Esophagus muscularis mucosa (tissue), 4 donors: Measurements from ENCODE around the gene NTSR2. TPM values are rescaled to one million over a fixed set of nuclear protein-coding genes. Genes with fewer than 3 reads are reported as not detected.

ENCODE experiments used
- DNase-seq: peaks from one replicate; pipeline ENCODE4 v3.0.0-alpha.2; 2017; ENCODE audit errors: extremely low spot score
- H3K27ac ChIP-seq, 4 donors: fragments of 200-600 bp; sonication (generic); replicated peaks in 1 of 4; 1 replicate in 3 of 4; 2 replicates in 1 of 4; pipeline ENCODE4 v1.5.1; 2016 to 2019; ENCODE audit warnings: mild to moderate bottlenecking in 1 of 4
- H3K27me3 ChIP-seq, 4 donors: fragments of 200-600 bp; sonication (generic); one replicate each; pipeline versions ENCODE4 v1.5.1 to v1.6.0; 2016 to 2019
- H3K36me3 ChIP-seq, 4 donors: fragments of 200-600 bp; sonication (generic); one replicate each; pipeline ENCODE4 v1.5.1; 2016 to 2019
- H3K4me1 ChIP-seq, 4 donors: fragments of 200-600 bp; sonication (generic); one replicate each; pipeline ENCODE4 v1.5.1; 2016 to 2019
- H3K4me3 ChIP-seq, 4 donors: fragments of 200-600 bp; sonication (generic); 1 replicate in 2 of 4; 2 replicates in 2 of 4; pipeline ENCODE4 v1.5.1; 2016 to 2019; ENCODE audit warnings: mild to moderate bottlenecking in 4 of 4, moderate library complexity in 1 of 4
- H3K9me3 ChIP-seq, 4 donors: fragments of 200-600 bp; sonication (generic); 1 replicate in 3 of 4; 2 replicates in 1 of 4; pipeline ENCODE4 v1.5.1; 2016 to 2019
- EP300 ChIP-seq: sonication (generic); formaldehyde crosslinking; IDR thresholded peaks from one replicate; pipeline ENCODE4 v1.6.1; 2017; ENCODE audit warnings: antibody characterized with exemption
- POLR2A ChIP-seq: fragments of 450-650 bp; IDR thresholded peaks from one replicate; pipeline ENCODE4 v1.6.1; 2017; ENCODE audit warnings: antibody characterized with exemption, moderate library complexity, mild to moderate bottlenecking, low read depth
- POLR2AphosphoS5 ChIP-seq, 2 donors: sonication (generic); formaldehyde crosslinking; IDR thresholded peaks; one replicate each; pipeline ENCODE4 v1.6.1; 2017; ENCODE audit warnings: antibody characterized with exemption in 2 of 2
- WGBS: methylation state at CpG from one replicate; pipeline ENCODE4 v1.1.5; 2018; 5-methylcytosine and 5-hydroxymethylcytosine counted together
- intact Hi-C: fragments of 100-400 bp; cut with DNase I; formaldehyde crosslinking; loops from one replicate; pipeline ENCODE4 v1.15.1; 2023
- total RNA-seq, 4 donors: library from RNA; depleted of rRNA; stranded (reverse); fragments of >200 nt; gene quantifications; one replicate each; pipeline versions ENCODE4 v1.1.0 to v1.2.1, GENCODE V29; 2016
- TF ChIP-seq, protein P1 (sequence below), 3 experiments: fragments of 200-600 bp in 2 of 3; fragments of 450-650 bp in 1 of 3; sonication (generic) in 2 of 3; IDR thresholded peaks; one replicate each; pipeline ENCODE4 v1.5.1; 2017 to 2019; ENCODE audit warnings: antibody characterized with exemption in 3 of 3, mild to moderate bottlenecking in 2 of 3, moderate library complexity in 1 of 3

Gene NTSR2
- total RNA-seq, 4 donors from 2014 or later = not detected

DNA sequence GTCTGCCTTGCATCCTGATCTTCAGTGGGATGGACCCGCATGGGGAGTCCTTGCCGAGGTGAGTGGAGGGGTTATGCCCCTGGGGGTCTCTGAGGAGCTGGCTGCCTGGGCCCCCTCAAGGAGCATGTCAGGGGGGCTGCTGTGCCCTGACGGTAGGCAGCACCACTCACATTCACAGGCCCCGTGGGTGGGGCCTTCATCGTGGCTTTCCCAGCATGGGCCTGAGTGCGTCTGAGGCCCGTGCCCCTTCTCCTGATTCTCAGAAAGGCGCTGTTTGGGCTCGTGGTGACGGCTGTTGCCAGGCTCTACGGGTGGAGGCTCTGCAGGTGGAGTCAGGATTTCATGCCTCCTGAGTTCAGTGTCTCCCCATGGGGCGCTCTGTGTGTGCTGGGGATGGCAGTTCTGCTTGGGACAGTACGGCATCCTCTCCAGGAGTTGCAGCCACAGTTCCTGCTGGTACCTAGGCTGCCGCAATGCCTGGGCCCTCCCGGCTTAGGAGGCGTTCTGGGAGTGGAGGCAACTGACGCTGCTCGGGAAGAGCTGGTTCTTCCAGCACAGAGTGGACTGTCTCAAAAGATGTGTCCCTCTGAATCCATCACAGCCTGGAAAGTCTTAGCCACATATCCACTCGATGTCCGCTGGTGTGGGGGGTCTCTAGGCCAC, 57.3 kb downstream of the NTSR2 start:
- no peaks in the 10 kb centered on the region for H3K4me1 ChIP-seq
- no peak overlapping the region for H3K4me3 ChIP-seq
- DNase-seq = no peak
- H3K36me3 ChIP-seq = peaks cover 0 to 39% (median 19%) of the 10 kb centered on the region in 4 donors
- no peaks in the 10 kb centered on the region for H3K9me3 ChIP-seq
- 89% methylated on average over 12 of the region's 20 CpGs for WGBS
- H3K27me3 ChIP-seq = no peaks in the 10 kb centered on the region
- TF ChIP-seq POLR2A (no peak), EP300 (no peak), POLR2AphosphoS5 (IDR thresholded peaks at IDR 0.05) (no peak)
- TF ChIP-seq, protein P1, sequence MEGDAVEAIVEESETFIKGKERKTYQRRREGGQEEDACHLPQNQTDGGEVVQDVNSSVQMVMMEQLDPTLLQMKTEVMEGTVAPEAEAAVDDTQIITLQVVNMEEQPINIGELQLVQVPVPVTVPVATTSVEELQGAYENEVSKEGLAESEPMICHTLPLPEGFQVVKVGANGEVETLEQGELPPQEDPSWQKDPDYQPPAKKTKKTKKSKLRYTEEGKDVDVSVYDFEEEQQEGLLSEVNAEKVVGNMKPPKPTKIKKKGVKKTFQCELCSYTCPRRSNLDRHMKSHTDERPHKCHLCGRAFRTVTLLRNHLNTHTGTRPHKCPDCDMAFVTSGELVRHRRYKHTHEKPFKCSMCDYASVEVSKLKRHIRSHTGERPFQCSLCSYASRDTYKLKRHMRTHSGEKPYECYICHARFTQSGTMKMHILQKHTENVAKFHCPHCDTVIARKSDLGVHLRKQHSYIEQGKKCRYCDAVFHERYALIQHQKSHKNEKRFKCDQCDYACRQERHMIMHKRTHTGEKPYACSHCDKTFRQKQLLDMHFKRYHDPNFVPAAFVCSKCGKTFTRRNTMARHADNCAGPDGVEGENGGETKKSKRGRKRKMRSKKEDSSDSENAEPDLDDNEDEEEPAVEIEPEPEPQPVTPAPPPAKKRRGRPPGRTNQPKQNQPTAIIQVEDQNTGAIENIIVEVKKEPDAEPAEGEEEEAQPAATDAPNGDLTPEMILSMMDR (IDR thresholded peaks at IDR 0.05) = no peak
- no peak overlapping the region for H3K27ac ChIP-seq
- intact Hi-C loops = no loop called here

DNA sequence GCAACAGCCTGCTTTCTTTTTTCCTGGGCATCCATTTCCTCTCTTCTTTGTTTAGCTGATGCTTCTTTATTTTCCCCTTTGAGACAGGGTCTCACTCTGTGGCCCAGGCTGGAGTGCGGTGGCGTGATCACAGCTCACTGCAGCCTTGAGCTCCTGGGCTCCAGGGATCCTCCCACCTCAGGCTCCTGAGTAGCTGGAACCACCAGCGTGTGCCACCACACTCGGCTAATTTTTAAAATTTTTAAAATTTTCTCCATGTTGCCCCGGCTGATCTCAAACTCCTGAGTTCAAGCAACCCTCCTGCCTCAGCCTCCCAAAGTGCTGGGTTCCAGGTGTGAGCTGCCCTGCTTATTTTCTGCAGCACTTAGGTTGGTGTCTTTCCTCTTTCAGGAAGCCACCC, 58.7 kb downstream of the NTSR2 start:
- Histone ChIP-seq H3K4me3 (no peak overlapping the region), H3K9me3 (no peaks in the 10 kb centered on the region), H3K4me1 (no peaks in the 10 kb centered on the region), H3K27me3 (no peaks in the 10 kb centered on the region), H3K36me3 (peaks cover 0 to 29% (median 13%) of the 10 kb centered on the region in 4 donors), H3K27ac (no peak overlapping the region)
- TF ChIP-seq, protein P1 (IDR thresholded peaks at IDR 0.05) = no peak
- no peak for TF ChIP-seq POLR2A
- intact Hi-C loops = no loop called here
- no peak for DNase-seq
- 90% methylated on average over 5 of the region's 5 CpGs for WGBS

DNA sequence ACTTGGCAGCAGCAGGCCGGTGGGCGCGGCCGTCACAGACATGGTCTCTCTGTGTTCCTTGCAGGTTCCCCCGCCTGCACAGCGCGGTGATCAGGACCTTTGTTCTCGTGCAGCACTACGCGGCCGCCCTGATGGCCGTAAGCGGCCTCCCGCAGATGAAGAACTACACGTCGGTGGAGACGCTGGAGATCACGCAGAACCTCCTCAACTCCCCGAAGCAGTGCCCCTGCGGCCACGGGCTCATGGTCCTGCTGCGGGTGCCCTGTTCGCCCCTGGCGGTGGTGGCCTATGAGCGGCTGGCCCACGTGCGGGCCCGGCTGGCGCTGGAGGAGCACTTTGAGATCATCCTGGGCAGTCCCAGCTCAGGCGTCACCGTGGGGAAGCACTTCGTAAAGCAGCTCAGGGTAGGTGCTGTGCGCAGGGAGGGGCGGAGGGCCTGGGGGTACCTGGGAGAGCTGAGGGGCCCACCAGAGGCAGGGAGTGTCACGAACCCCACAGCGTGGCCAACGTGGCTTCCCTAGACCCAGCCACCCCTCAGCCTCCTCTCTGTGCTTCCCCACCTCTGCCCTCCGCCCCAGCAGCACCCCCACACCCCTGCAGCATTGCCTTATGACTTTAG, 59.3 kb downstream of the NTSR2 start:
- no peak overlapping the region for H3K4me3 ChIP-seq
- H3K27ac ChIP-seq = no peak overlapping the region
- H3K9me3 ChIP-seq = no peaks in the 10 kb centered on the region
- H3K36me3 ChIP-seq = peaks cover 0 to 25% (median 11%) of the 10 kb centered on the region in 4 donors
- intact Hi-C loops = no loop called here
- TF ChIP-seq POLR2A (no peak), EP300 (no peak), POLR2AphosphoS5 (IDR thresholded peaks at IDR 0.05) (no peak)
- TF ChIP-seq, protein P1 (IDR thresholded peaks at IDR 0.05) = no peak
- H3K27me3 ChIP-seq = no peaks in the 10 kb centered on the region
- WGBS = 92% methylated on average over 8 of the region's 38 CpGs
- no peaks in the 10 kb centered on the region for H3K4me1 ChIP-seq
- no peak for DNase-seq

Other genes starting within 250 kb of the NTSR2 start
- 10 to 100 TPM; 10.9 to 18.0 (median 17.0) TPM for gene E2F6, start 204.0 kb downstream of the NTSR2 start, total RNA-seq
- 10 to 100 TPM in 1 of 4 donors, 1 to 10 TPM in 3; 3.7 to 11.0 (median 7.7) TPM for gene GREB1, start 136.2 kb downstream of the NTSR2 start, total RNA-seq
- gene LPIN1, start 76.4 kb upstream of the NTSR2 start, total RNA-seq = 10 to 100 TPM; 55.2 to 77.0 (median 72.8) TPM